Activated effector memory CD4-positive, alpha-beta T cell treated with anti-CD3 and anti-CD28 coated beads, Interleukin-2, amount 50 U/mL, for 16 hours (primary cell): ENCODE results near the gene FXYD5.
"Not testable (repeated sequence)": the region's sequence is repeated elsewhere in the genome, so short reads cannot be mapped to it uniquely, and the experiment has no call there.

Experiments used
- DNase-seq: peaks from one replicate; pipeline ENCODE4 v3.0.0-alpha.2; 2020

Gene FXYD5

DNA sequence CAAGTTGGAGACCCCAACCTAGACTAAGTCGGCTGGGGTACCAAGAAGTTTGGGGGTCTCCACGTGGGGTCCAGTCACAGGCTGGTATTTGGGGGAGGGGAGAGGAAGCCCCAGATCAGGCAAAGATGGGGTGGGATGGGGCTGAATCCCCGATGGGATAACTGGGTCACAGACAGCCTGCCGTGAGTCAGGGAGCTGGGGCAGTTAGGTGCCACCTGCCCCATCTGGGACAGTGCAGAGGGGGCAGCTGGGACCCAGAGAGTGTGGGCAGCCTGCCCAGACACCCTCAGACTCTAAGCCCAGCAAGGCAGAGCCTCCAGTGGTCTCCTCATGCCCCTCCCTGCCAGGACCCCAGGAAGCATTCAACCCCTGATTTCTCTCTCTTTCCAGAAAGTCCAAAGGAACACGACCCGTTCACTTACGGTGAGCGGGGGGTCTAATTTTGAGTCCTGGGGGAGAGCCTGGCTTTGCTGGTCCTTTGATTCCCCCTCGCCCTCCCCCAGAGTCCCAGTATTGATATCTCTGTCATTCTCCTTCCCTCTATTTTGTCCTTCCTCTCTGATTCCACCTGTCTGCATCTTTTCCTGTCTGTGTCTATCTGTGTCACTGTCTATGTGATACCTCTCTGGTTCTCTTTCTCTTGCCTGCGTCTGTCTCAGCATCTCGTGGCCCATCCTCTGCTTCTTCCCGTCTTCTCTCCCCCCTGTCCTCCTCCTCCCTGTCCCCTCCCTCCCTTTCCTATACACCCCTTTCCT, 14.2 kb upstream of the FXYD5 start:
- DNase-seq: no peak

GRCh38 chr19:35140962-35141836, 13.3 kb upstream of the FXYD5 start:
- peak; percentile 98 for DNase-seq

DNA sequence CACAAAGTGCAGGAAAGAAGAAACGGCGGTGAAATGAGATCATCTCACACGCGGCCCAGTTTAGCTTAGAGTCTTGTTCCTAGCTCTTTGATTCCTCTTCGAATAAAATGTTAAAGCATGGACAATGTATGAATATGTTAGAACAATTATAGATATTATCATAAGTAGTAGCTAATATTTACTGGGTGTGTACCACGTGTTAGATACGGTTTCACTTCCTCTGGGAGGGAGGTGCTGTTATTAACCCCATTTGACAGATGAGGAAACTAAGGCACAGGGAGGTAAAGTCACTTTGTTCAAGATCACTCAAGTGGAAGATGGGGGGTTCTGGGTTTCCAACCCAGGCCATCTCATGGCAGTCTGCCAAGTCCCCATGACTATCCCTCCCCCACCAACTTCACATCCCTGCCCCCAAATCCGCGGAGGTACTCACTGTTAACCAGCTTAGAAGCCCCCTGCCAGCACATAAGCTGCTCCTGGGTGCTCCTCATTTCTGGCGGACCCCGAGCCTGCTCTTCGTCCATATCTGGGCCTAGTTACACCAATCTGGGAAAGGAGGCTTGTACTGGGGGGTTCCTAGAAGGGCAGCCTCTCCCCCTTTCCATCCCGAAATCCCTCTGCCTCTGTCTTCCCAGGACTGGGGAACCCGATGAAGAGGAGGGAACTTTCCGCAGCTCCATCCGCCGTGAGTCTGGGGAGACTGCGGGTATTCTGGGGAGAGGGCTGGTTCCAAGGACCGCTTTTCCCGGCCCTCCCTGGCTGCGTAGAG, 12.5 kb upstream of the FXYD5 start:
- DNase-seq: no peak

DNA sequence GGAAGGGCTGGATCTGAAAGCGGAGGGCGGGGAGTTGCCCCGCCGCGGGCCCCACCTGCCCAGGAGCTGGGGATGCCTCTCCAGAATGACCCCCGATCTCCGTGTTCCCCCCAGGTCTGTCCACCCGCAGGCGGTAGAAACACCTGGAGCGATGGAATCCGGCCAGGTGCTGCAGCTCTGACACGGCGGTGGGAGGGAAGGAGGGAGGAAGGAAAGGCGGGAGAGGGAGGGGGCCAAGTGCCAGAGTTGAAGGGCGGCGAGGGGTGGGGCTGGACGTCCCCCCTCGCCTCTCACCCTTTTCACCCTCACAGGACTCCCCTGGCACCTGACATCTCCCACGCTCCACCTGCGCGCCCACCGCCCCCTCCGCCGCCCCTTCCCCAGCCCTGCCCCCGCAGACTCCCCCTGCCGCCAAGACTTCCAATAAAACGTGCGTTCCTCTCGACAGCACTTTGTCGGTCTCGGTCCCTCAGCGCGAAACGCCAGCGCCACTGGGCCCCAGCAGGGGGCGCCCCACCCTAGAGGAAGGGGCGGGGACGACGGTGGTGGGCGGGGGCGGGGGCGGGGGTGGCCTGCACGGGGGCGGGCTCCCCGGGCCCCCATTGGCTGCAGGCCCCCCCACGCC, 11.8 kb upstream of the FXYD5 start:
- peak; percentile 91 for DNase-seq

- peak; percentile 69 for DNase-seq
Measured at GRCh38 chr19:35143231-35143715, 11.3 kb upstream of the FXYD5 start, which contains the start of gene FXYD7. Gene FXYD7, plus strand, starts transcription at chr19:35143255. Its CDS starts 79 bp downstream, at chr19:35143334.

DNA sequence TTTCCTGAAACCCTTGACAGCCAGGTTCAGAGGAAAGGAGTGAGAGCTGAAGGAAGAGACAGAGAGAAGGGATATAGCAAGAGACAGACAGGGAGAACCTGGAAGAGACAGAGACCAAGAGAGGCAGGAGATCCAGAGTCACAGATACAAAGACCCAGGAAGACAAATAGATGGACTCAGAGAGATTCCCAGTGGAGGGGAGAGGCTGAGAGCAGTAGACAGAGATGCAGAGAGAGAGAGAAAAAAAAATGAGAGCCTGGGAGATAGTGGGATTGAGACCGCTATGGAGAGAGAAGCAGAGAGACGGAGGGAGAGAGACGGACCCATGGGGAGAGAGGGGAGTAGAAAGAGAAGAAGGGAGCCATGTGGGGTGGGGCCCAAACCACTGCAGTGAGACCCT, 10.7 kb upstream of the FXYD5 start:
- no peak for DNase-seq

DNA sequence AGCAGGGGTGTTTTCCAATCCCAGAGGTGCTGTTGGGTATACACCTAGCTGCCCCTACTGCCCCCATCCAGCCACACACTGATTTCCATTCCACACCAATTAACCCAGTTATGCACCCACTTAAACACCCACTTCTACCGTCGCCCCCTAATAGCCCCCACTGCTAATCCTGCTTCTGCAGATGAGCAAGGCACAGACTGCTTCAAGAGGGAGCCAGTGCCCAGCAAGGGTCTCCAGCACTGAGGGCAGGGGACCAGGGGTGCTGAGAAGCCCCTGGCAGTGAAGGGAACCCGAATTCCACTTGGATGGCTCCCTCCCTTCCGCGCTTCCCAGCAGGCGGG, 10.3 kb upstream of the FXYD5 start:
- no peak for DNase-seq

DNA sequence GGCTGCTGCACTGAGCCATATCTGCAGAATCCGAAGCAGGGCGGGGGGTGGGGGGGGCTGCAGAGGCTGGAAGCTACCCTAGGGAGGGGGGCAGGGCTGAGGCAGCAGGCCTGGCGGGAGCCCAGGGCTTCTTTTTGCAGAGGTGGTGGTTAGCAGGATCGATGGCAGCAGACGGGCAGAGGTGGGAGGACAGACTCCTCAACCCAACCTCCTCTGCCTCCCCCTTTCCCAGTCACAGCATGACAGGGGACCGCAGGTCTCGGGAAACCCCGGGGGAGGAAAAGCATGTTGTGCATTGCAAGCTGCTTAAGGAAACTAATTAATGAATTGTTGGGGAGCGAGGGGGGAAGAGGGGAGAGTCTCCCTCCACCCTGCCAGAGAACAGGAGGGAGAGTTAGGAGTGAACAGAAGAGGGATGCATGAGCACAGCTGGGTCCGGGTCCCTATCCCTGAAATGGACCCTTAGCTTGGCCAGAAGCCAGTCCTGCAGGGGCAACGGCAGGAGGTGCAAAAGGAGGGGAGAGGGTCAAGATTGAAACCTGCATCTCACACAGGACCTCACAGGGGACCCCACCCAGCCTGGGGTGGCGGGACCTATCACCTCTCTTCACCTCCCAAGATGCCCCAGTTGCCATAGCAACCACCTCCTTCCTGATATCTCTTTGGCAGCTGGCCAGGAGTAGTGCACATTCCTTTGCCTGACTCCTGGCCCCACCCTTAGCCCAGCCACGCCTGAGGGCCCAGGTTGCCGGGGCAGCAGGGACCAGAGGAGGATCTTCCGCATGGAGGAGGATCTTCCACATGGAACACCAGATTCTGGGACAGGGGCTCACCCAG, 9.7 kb upstream of the FXYD5 start:
- peak; percentile 70 for DNase-seq

DNA sequence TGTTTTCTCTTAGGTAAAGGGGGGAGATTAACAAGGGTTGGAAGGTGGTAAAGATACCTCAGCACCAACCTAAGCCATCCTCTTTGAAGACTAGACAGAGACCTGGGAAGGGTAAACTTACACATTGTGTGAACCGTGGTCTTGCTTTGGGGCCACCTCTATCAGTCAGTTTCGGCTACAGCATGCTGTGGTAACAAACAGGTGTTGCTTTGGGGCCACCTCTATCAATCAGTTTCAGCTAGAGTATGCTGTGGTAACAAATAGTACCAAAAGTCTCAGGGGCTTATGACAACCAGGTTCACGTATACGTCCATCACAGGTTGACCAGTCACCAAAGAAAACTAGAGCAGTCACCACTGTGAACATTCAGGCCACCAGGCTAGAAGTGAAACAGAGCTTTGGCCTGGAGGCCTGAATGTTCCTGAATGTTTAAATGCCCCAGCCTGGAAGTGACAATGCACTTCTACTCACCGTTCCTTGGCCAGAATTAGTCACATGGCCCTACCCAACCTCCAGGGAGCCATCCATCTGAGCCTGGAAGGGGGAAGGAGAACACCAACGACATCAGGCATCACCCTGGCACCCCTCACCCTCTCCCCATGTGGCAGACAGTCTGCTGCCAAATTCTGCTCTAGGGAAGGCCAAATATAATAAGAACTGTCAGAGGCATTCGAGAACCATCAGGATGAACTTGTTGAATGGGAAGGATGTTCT, 7.6 kb upstream of the FXYD5 start:
- no peak for DNase-seq

DNA sequence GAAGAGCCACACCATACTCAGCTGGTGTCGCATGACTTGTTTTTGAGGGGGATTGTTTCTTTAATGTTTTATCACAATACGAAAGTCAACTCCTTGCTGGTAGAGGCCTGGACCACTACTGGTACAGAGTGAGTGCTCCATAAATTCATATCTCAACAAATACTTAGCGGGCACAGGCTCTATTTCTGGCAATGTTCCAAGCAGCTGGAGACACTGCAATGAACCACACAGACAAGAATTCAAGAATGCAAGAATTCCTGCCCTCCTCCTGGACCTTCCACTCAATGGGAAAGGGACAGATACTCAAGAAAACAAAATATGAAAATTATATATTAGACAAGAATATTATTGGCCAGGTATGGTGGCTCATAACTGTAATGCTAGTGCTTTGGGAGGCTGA, 5.1 kb upstream of the FXYD5 start:
- DNase-seq: no peak

- no peak for DNase-seq
Measured at GRCh38 chr19:35150445-35150844, 4.1 kb upstream of the FXYD5 start.

DNA sequence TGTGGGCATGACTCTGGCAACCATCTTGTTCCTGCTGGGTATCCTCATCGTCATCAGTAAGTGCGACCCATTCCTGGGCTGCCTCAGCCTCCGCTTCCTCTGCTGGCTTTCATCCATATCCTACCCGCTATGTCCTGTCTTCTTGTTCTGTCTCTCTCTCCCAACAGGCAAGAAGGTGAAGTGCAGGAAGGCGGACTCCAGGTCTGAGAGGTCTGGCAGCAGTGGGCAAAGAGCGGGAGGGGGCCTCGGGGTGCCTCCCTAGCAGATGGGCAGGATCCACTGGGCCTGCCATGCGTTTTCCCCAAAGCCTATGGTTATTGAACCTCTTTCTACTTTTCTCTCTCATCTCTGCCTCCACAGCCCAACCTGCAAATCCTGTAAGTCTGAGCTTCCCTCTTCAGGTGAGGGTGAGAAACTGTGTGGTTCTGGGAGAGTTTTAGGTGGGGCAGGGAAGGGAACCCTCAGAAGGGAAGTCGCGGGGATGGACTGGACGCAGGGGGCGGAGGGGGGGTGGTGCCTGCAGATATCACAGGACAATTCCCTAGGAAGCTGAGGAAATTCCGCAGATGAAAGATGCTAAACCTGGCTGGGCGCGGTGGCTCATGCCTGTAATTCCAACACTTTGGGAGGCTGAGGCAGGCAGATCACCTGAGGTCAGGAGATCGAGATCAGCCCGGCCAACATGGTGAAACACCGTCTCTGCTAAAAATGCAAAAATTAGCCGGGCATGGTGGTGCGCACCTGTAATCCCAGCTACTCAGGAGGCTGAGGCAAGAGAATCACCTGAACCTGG, 3.1 kb upstream of the FXYD5 start:
- DNase-seq: no peak

GRCh38 chr19:35153129-35153522, 1.4 kb upstream of the FXYD5 start:
- not testable (repeated sequence) for DNase-seq

DNA sequence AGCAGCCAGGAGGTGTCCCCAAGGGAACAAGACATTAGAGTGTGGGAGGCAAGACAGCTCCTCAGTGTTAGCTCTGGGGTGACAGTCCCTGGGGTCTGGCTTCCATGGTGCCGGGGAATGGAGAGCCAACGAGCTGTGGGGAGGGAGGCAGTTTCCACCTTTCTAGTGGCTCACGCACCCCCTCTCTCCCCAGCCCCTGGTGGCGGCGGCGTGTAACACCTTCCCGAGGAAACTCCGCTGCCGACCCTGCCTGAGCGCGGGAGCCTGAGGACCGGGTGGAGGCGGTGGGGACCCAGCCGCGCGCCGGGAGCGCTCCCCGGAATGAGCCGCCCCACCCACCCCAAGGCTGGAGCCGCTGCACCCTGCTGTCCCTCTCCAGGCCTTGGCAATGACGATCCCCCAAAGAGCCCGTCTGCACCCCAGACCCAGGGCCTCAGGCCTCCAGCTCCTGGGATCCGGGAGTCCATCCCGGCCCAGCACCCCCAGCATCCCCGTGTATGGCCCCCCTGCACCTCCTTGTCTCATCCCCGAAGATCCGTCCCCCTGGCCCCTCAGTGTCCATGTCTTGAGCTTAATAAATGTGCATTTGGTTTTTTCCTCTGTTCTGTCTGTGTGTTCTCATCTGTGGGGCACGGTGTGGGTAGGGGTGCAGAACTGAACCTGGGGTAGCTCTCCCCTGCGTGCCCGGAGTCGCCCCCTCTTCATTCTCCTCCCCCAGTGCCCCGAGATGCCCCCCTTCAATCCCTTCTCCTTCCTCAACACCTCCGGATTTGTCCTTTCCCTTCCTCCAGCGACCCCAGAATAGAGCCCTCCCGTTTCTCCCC, 622 bp upstream of the FXYD5 start:
- peak; percentile 92 for DNase-seq

- peak; percentile 77 for DNase-seq
Measured at GRCh38 chr19:35155441-35155840, 906 bp downstream of the FXYD5 start.

GRCh38 chr19:35155981-35156672, 1.6 kb downstream of the FXYD5 start:
- no peak for DNase-seq

DNA sequence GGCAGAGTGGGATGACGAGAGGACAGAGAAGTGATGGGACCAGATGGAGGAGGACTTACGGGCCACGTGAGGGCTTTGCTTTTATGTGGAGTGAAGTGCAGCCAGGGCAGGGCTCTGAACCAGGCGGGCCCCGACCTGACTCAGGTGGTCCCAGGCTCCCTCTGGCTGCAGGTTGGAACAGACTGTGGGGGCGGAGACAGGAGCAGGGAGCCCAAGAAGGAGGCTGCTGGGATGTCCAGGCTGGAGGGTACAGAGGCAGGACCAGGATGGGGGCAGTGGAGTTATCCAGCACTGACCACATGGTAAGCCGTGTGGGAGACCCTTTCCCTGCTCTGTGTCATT, 2.1 kb downstream of the FXYD5 start:
- DNase-seq: no peak

GRCh38 chr19:35157431-35157830, 2.9 kb downstream of the FXYD5 start:
- DNase-seq: no peak

GRCh38 chr19:35159606-35160005, 5.1 kb downstream of the FXYD5 start:
- no peak for DNase-seq
